Astrocyte (in vitro differentiated cells and primary cell): ENCODE results near the gene CNNM2. TPM values are rescaled to one million over a fixed set of nuclear protein-coding genes. Genes with fewer than 3 reads are reported as not detected.
"Not testable (repeated sequence)": the region's sequence is repeated elsewhere in the genome, so short reads cannot be mapped to it uniquely, and the experiment has no call there.

ENCODE experiments used
- DNase-seq: peaks from one replicate; pipeline ENCODE4 v3.0.0-alpha.2; 2010; ENCODE audit warnings: low read depth
- FAIRE-seq: peaks from 2 replicates; lab custom pipeline; 2011; peaks lifted over from hg19 to GRCh38; lab: Jason Lieb, UNC
- H2AFZ ChIP-seq: 2 replicates; pipeline ENCODE4 v1.6.0; 2012; ENCODE audit warnings: low read depth, low read length, inconsistent platforms
- H3K27ac ChIP-seq: 2 replicates; pipeline ENCODE4 v1.5.1; 2011; ENCODE audit warnings: low read depth, low read length, inconsistent platforms
- H3K27me3 ChIP-seq: 2 replicates; pipeline ENCODE4 v1.6.0; 2011; ENCODE audit warnings: low read length, inconsistent platforms; ENCODE audit not compliant: insufficient read depth
- H3K36me3 ChIP-seq: 2 replicates; pipeline ENCODE4 v1.5.1; 2011; ENCODE audit warnings: low read length, inconsistent platforms; ENCODE audit not compliant: insufficient read depth
- H3K4me1 ChIP-seq: 2 replicates; pipeline ENCODE4 v1.5.1; 2011; ENCODE audit warnings: low read length, inconsistent platforms; ENCODE audit not compliant: insufficient read depth
- H3K4me2 ChIP-seq: 2 replicates; pipeline ENCODE4 v1.6.0; 2012; ENCODE audit warnings: low read length, inconsistent platforms
- H3K4me3 ChIP-seq: 2 replicates; pipeline ENCODE4 v1.5.1; 2011; ENCODE audit warnings: low read depth, mild to moderate bottlenecking, low read length, inconsistent platforms; ENCODE audit not compliant: insufficient read depth
- H3K79me2 ChIP-seq: 2 replicates; pipeline ENCODE4 v1.6.0; 2012; ENCODE audit warnings: mild to moderate bottlenecking, low read length, inconsistent platforms; ENCODE audit not compliant: insufficient read depth
- H3K9ac ChIP-seq: 2 replicates; pipeline ENCODE4 v1.6.0; 2012; ENCODE audit warnings: mild to moderate bottlenecking, low read length, inconsistent platforms
- H3K9me3 ChIP-seq: 2 replicates; pipeline ENCODE4 v1.5.1; 2012; ENCODE audit warnings: low read depth, mild to moderate bottlenecking, low read length, inconsistent platforms; ENCODE audit not compliant: insufficient read depth
- H4K20me1 ChIP-seq: 2 replicates; pipeline ENCODE4 v1.6.0; 2012; ENCODE audit warnings: low read length, inconsistent platforms; ENCODE audit not compliant: insufficient read depth
- H3K27ac Mint-ChIP-seq: one replicate; pipeline ENCODE4 v1.8.0; 2021; ENCODE audit warnings: mild to moderate bottlenecking, mixed read lengths; ENCODE audit not compliant: unreplicated experiment
- H3K27me3 Mint-ChIP-seq: one replicate; pipeline ENCODE4 v1.8.0; 2021; ENCODE audit warnings: low read depth, mixed read lengths; ENCODE audit not compliant: unreplicated experiment
- H3K36me3 Mint-ChIP-seq: one replicate; pipeline ENCODE4 v1.8.0; 2021; ENCODE audit warnings: low read depth, mixed read lengths; ENCODE audit not compliant: unreplicated experiment
- H3K4me1 Mint-ChIP-seq: one replicate; pipeline ENCODE4 v1.8.0; 2021; ENCODE audit warnings: low read depth, mixed read lengths; ENCODE audit not compliant: unreplicated experiment
- H3K4me3 Mint-ChIP-seq: one replicate; pipeline ENCODE4 v1.8.0; 2021; ENCODE audit warnings: mild to moderate bottlenecking, moderate library complexity, mixed read lengths; ENCODE audit not compliant: unreplicated experiment
- H3K9me3 Mint-ChIP-seq: one replicate; pipeline ENCODE4 v1.8.0; 2021; ENCODE audit warnings: mild to moderate bottlenecking, mixed read lengths; ENCODE audit not compliant: unreplicated experiment
- CTCF ChIP-seq: IDR thresholded peaks from 2 replicates; pipeline ENCODE4 v1.5.1; 2011; ENCODE audit warnings: low read depth, mild to moderate bottlenecking, inconsistent platforms, low read length, moderate library complexity; ENCODE audit not compliant: insufficient read depth
- EZH2 ChIP-seq: IDR thresholded peaks from 2 replicates; pipeline ENCODE4 v1.6.1; 2012; ENCODE audit warnings: mild to moderate bottlenecking, low read length, inconsistent platforms; ENCODE audit not compliant: insufficient read depth
- total RNA-seq: library from RNA; stranded (reverse); gene quantifications from 2 replicates; pipeline ENCODE4 v1.2.1, GENCODE V29; 2021

CNNM2 gene
- total RNA-seq, 1 donor from 2014 or later: 9.9 TPM

- Histone ChIP-seq H3K36me3 (no peaks in the 10 kb centered on the region), H3K4me1 (no peaks in the 10 kb centered on the region), H4K20me1 (peaks cover 5% of the 10 kb centered on the region), H3K9ac (no peak overlapping the region), H3K4me3 (no peak overlapping the region), H3K27me3 (no peaks in the 10 kb centered on the region), H2AFZ (no peak overlapping the region), H3K79me2 (no peaks in the 10 kb centered on the region), H3K9me3 (no peaks in the 10 kb centered on the region), H3K27ac (no peak overlapping the region), H3K4me2 (no peak overlapping the region)
- DNase-seq (no peak), FAIRE-seq (no peak)
- peaks cover 2% of the 10 kb centered on the region for H3K9me3 Mint-ChIP-seq
- no peak for TF ChIP-seq EZH2
- no peak for TF ChIP-seq CTCF
- no peaks in the 10 kb centered on the region for H3K36me3 Mint-ChIP-seq
- no peaks in the 10 kb centered on the region for H3K27me3 Mint-ChIP-seq
- H3K27ac Mint-ChIP-seq: no peak overlapping the region
- H3K4me1 Mint-ChIP-seq: peaks cover 5% of the 10 kb centered on the region
- H3K4me3 Mint-ChIP-seq: no peak overlapping the region
Measured at GRCh38 chr10:102996876-102997275, 78.8 kb downstream of the CNNM2 start.

DNA sequence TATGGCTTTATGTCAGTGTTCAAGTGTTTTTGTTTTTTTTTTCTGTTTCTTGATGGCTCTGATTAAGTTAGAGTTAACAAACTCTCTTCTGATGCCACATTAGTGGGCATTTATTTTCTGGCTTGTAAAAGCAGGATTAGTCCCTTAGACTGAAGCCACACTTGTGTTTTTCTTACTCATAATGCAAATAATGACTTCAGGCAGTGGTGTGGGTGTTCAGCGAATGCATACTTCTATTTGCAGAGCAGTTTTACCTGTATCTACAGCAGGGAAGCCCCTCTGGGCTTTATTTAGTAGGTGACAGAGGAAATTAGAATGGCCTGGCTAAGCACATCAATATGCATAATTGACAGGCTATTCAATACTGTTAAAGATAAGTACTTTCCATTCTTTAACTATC lies 79.9 kb downstream of the CNNM2 start:
- Histone ChIP-seq H3K9me3 (no peaks in the 10 kb centered on the region), H2AFZ (no peak overlapping the region), H3K4me3 (no peak overlapping the region), H3K4me2 (peak overlapping the region; percentile 0), H4K20me1 (peaks cover 5% of the 10 kb centered on the region), H3K9ac (no peak overlapping the region), H3K4me1 (no peaks in the 10 kb centered on the region), H3K36me3 (no peaks in the 10 kb centered on the region), H3K27ac (no peak overlapping the region), H3K79me2 (no peaks in the 10 kb centered on the region), H3K27me3 (no peaks in the 10 kb centered on the region)
- Mint-ChIP-seq H3K9me3 (peaks cover 2% of the 10 kb centered on the region), H3K4me1 (peaks cover 5% of the 10 kb centered on the region), H3K36me3 (no peaks in the 10 kb centered on the region), H3K27me3 (no peaks in the 10 kb centered on the region), H3K27ac (no peak overlapping the region), H3K4me3 (no peak overlapping the region)
- FAIRE-seq (no peak), DNase-seq (no peak)
- TF ChIP-seq CTCF (no peak), EZH2 (no peak)

GRCh38 chr10:102998399-102998907 lies 80.4 kb downstream of the CNNM2 start:
- Histone ChIP-seq H3K4me3 (no peak overlapping the region), H4K20me1 (peaks cover 5% of the 10 kb centered on the region), H3K4me1 (no peaks in the 10 kb centered on the region), H3K27ac (no peak overlapping the region), H3K79me2 (no peaks in the 10 kb centered on the region), H3K9ac (no peak overlapping the region), H3K4me2 (peak overlapping the region; percentile 0), H3K27me3 (no peaks in the 10 kb centered on the region), H3K36me3 (no peaks in the 10 kb centered on the region), H2AFZ (no peak overlapping the region), H3K9me3 (no peaks in the 10 kb centered on the region)
- FAIRE-seq (no peak), DNase-seq (no peak)
- TF ChIP-seq EZH2: no peak
- no peaks in the 10 kb centered on the region for H3K36me3 Mint-ChIP-seq
- H3K27ac Mint-ChIP-seq: no peak overlapping the region
- H3K4me3 Mint-ChIP-seq: no peak overlapping the region
- peaks cover 5% of the 10 kb centered on the region for H3K4me1 Mint-ChIP-seq
- H3K9me3 Mint-ChIP-seq: peaks cover 2% of the 10 kb centered on the region
- H3K27me3 Mint-ChIP-seq: no peaks in the 10 kb centered on the region

- H3K27ac ChIP-seq, H3K27ac Mint-ChIP-seq, H3K27me3 Mint-ChIP-seq, H3K9me3 ChIP-seq, H3K36me3 Mint-ChIP-seq, H2AFZ ChIP-seq, H3K4me2 ChIP-seq, H3K27me3 ChIP-seq, H3K9ac ChIP-seq, H3K4me3 Mint-ChIP-seq, H3K4me1 ChIP-seq, FAIRE-seq, H3K4me3 ChIP-seq, H3K4me1 Mint-ChIP-seq, H3K9me3 Mint-ChIP-seq, DNase-seq, H4K20me1 ChIP-seq, H3K79me2 ChIP-seq, H3K36me3 ChIP-seq: not testable (repeated sequence)
Measured at GRCh38 chr10:103000050-103000449, 82.0 kb downstream of the CNNM2 start.
